ENCODE data around the gene GPR52.
"Not testable (repeated sequence)": the region's sequence is repeated elsewhere in the genome, so short reads cannot be mapped to it uniquely, and the experiment has no call there.

The GPR52 gene, protein sequence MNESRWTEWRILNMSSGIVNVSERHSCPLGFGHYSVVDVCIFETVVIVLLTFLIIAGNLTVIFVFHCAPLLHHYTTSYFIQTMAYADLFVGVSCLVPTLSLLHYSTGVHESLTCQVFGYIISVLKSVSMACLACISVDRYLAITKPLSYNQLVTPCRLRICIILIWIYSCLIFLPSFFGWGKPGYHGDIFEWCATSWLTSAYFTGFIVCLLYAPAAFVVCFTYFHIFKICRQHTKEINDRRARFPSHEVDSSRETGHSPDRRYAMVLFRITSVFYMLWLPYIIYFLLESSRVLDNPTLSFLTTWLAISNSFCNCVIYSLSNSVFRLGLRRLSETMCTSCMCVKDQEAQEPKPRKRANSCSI

DNA sequence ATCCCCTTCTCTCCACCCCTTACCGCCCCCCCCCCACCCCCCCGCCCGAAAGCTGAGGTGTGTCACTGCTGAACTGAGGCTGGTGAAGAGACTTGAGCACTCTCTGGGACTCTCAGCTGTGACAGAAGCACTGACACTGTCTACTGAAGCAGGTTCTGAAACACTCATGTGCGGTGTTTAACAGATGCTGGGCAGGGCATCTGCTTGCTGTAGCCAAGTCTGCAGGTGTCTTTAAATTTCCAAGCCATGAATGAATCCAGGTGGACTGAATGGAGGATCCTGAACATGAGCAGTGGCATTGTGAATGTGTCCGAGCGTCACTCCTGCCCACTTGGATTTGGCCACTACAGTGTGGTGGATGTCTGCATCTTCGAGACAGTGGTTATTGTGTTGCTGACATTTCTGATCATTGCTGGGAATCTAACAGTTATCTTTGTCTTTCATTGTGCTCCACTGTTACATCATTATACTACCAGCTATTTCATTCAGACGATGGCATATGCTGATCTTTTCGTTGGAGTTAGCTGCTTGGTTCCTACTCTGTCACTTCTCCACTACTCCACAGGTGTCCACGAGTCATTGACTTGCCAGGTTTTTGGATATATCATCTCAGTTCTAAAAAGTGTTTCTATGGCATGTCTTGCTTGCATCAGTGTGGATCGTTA, at the start of gene GPR52:
TSS of gene GPR52 (plus strand) at position 99 of the 665 bp plus-strand sequence. CDS start at position 247, 148 bp downstream.
- no peak for DNase-seq

DNA sequence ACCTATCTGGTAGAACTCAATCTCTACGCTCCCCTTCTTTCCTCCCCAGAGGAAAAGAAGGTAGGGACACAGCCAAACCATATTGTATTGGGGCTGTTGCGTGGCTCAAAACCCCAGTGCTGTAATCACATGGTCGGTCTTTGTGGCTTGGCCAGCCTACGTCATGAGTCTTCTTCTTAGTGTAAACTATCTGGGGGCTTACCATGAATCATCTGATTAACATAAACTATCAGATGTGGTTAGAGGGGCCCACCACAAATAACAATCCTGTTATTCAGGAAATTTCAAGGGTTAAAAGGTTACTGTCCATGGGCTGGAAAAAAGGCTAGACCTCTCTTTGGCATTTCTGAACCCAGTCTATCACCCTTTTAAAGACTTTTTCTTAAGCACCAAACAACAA, 49.5 kb upstream of the GPR52 start:
- no peak for DNase-seq

DNA sequence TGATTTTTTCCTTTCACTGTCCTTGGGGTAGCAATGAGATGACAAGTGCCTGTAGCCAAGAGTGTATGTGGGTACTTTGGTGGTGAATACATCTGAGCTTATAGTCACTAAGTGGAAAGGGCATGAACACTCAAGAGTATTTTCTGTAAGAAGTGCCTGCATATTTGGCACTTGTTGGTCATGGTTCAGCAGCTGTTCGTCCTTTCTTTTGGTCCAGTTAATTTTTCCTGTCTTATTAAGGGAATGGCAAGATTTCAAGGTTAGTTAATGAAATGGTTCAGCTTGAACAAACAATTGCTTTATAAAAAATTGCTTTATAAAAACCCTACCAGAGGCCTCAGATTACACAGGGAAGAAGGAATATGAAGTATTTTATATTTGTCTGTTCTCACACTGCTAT, 48.6 kb upstream of the GPR52 start:
- DNase-seq, result no peak

DNA sequence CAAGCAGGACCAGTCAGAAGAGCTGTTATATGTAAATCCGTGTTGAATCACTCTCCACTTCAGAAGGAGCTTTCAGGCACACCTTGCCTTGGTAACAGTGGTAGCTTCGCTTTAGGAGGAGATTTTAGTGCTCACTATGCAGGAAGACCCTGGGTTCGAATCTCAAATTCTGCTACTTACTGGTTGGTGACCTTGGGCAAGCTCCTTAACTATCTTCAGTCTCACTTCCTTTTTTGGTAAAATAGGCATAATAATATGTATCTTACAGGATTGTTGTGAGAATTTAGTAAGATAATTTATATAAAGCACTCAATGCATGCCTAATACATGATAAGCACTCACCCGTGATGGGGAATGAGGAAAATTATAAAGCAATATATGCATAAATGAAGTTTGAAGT, 46.7 kb upstream of the GPR52 start:
- no peak for DNase-seq

DNA sequence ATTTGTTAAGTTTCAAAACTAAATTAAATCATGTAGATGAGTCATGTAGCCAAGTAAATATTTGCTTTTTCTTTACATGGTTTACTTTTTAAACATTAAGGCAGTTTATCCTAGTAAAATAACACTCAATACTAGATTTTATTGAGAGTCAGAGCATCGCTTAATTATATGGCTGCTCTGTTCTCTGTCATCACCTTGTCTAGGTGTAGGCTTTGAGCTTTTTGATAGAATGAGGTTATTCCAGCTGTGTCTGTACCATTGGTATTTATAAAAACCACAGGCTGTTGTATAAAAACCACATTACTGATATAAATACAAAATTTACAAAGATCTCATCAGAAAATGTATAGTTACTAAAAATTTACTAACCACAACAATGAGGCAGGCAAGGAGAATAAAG, 42.5 kb upstream of the GPR52 start:
- DNase-seq, result no peak

DNA sequence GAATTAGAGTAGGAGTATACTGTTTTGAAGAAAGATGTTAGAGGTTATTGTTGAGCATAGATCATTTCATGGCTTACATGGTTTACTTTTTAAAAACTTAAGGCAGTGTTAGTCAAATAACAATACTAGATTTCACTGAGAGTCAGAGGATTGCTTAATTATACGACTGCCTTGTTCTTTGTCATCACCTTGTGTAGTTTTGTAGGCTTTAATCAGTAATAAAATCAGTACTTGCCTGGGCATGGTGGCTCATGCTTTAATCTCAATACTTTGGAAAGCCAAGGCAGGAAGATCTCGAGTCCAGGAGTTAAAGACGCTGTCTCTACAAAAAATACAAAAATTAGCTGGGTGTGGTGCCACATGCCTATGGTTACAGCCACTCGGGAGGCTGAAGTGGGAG, 41.3 kb upstream of the GPR52 start:
- DNase-seq, result no peak

DNA sequence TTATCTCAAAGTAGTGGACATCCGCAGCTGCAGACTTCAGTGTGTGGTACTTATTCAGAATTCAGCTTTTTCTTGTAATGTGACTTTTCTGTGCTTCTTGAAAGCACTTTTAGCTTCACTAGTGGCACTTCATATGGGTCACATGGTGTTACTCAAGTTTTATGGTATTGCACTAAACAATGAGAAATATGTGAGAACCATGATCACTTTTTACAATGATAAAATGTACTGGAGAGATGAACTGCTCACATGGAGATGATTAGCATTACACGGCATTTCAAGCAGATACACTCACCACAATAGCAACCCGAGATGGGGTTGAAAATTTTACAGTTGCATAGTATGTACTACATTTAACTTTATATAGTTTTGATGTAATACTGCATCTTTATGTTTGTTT, 40.1 kb upstream of the GPR52 start:
- no peak for DNase-seq

DNA sequence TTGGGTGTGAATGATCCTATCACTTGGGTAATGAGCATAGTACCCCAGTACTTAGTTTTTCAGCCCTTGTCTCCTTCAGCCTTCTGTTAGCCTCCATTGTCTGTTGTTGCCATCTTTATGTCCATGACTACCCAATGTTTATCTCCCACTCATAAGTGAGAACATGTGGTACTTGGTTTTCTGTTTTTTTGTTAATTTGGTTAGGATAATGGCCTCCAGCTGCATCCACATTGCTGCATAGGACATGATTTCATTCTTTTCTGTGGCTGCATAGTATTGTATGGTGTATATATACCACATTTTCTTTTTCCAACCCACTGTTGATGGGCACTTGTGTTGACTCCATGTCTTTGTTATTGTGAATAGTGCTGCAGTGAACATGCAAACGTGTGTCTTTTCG, 39.6 kb upstream of the GPR52 start:
- no peak for DNase-seq

DNA sequence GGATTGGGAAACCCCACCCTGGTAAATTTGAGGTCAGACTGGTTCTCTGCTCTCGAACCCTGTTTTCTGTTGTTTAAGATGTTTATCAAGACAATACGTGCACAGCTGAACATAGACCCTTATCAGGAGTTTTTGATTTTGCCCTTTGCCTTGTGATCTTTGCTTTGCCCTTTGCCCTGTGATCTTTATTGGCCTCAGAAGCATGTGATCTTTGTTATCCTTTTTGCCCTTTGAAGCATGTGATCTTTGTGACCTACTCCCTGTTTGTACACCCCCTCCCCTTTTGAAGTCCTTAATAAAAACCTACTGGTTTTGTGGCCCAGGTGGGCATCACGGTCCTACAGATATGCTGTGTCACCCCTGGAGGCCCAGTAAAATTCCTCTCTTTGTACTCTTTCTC, 38.0 kb upstream of the GPR52 start:
- not testable (repeated sequence) for DNase-seq

DNA sequence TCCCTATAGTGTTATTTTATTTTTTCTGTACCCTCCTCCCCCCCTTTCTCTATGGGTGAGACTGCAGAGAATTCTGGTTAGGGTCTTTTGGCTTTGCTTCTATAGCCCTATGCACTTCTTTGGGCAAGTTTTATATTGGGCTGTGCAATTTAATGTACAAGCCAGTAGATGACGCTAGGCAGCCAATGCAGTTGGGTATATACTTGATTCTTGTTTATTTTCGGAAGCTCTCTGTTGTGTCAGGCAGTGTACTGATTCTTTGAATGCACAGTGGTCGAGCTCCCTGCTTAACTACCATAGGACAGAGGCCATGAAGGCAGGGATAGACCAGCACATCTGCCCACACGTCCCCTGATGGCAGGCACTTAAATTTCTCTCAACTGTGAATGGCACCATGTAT, 34.1 kb upstream of the GPR52 start:
- no peak for DNase-seq

DNA sequence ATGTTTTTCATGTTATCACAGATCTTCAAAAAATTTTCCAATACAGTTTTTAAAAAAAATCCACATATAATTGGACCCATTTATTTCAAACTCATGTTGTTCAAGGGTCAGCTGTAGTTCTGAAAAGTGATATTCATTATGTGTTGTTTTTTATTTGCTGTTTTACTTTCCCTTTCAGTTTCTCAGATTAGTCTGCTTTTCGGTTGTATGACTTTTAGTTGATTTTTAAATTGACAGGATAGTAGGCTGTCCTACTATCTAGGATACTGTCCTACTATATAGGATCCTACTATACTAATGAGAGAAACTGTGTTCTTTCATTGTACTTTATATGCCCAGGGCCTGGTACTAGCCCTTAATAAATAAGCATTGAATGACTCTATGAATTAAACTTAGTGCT, 33.6 kb upstream of the GPR52 start:
- DNase-seq, result no peak

DNA sequence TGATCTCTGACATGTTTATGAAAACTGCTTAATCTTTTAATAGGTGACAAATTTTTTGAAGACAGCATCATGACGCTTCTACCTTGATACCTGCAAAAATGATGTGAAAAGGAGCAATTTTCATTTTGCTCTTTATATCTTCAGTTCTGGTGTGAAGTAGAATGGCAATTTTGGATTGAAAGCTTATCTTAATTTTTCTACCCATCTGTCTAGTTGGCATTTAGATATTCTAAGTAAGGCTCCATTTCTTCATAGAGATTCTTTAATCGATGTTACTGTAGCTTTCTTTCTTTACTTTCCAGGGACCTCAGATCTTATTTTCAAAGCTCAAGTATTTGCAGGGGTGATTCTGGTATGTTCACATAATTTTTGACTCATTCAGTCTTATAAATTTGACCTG, 32.3 kb upstream of the GPR52 start:
- DNase-seq, result no peak

DNA sequence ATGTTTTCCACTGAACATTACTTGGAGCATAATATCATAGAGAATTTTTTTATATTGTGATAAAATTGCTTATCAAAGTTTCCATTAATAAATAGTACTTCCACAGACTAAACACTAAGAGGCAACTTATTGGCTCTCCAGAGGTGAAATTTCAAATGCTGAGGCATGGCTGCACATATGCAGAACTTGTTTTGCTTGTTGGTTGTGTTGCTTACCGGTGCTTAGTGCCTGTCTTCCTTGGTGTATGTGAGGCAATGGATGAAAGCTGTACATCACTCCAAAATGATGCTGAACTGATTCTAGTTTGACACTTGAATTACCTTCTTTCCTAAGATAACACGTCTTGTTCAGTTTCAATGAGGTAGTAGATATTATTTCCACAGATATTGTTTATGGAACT, 29.8 kb upstream of the GPR52 start:
- no peak for DNase-seq

DNA sequence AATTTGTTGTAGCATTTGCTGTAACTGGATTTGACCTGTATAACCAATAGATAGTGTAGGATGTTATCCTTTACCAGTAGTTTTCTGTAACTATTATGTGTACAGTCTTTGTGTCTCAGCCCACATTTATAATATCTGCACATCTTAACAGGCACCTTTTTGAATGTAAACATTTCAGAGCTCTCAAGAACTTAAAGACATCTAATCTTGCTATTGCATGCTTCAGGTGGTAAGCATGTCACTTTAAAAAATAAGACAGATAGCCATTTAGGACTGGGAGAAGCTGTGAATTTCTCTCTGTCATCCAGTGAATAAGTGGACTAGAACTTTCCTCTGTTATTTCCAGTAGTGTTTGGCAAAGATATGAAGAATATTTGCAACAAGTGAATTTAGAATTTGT, 22.6 kb upstream of the GPR52 start:
- DNase-seq, result no peak

DNA sequence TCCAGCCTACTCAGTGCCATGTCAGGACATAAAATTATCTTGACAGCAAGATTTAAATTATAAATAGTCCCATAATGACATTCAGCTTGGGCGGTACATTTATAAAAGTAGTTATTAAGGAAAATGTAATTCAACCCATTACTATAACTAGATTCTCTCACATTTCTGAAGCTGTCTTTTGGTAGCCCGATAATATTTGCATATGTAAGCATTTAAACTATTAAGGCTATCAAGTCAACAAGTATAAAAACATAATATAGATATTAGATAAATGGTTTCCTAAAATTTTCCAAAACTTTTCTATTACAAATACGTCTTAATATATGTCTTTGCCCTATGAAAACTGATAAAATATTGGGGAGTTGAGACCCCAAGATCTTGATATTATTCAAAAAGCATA, 21.6 kb upstream of the GPR52 start:
- no peak for DNase-seq

DNA sequence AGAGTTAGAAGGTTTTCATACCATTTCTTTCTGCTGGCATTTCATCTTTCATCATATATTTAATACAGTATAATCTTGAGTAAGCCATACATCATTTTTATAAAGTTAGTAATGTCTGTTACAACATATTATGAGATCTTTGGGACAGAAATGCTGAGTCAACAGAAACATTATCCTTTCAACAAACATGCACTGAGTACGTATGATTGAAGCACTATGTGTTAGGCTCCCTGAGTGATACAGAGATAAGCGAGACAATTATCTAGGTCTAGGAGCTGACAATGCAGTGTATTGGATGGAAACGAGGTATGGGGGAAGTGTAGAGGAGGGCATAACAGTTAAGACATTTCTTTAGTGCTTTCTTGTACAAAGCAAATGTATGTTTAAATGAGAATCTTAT, 19.7 kb upstream of the GPR52 start:
- DNase-seq, result no peak

DNA sequence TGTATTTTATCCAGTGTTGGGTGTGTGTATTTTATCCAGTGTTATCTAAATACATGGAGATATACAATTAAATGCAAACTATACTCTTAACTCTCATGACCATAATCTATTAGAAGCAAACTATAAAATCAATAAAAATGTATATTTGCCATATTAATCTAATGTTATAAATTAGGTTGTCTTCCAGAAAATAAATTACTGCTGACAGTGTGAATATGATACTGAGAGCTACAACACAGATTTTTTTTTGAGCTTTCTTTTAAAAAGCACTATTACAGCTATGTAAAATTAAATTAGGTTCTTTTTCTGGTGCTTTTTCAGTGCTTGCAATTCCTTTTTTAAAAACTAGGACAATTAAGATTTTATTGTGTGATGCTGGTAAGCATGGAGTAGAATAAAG, 19.0 kb upstream of the GPR52 start:
- no peak for DNase-seq

DNA sequence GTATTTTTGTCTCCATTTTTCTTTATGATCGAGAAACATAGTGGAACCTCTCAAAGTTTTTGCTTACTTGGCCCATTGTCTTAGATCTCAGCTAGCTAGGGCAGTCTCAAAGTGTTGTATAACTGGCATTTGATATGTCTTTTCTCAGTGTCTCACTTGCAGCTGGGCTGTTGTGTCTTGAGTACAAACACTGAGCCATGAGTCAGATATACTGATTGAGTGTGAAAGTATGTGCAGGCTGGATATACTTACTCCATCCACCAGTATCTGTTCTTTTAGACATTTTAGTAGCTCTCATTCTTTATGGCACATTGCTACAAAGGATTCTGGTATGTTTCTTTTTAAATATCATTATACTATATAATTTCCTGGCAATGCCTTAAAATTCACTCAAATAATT, 14.3 kb upstream of the GPR52 start:
- DNase-seq, result no peak

DNA sequence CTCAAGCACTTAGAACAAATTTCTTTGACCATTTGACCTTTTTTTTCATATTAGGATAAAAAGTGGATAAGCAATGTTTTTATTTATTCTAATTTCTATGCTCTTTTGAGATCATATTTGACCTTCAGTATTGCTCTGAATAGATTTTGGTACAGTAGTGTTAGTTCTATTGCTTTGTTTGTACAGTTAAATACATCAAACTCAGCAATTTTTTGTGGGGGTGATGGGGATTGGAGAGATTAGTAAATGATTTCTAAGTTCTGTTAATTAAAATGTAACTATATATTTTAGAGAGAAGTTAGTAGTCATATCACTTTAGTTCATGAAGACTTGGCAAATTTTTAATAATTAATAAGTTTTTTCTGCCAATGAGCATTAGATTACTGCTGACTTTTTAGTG, 2.4 kb upstream of the GPR52 start:
- no peak for DNase-seq

DNA sequence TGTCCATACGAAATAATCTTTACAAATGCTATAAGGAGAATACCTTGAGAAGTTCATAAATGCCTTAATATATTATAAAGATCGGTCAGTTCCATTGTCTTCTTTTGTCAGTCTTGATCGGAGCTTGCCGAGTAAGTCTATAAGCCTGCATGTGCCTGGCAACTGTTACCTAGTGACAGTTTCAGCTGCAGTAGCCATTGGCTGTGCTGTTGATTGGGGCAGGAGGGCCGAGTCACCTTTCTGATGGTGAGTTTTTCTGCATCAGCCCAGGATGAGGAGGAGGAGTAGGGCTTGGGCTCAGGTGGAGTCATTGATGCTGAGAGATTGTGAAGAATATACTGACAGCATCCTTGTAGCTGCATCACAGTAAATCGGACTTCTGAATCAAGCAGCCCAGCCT, 1.9 kb upstream of the GPR52 start:
- DNase-seq, result no peak

DNA sequence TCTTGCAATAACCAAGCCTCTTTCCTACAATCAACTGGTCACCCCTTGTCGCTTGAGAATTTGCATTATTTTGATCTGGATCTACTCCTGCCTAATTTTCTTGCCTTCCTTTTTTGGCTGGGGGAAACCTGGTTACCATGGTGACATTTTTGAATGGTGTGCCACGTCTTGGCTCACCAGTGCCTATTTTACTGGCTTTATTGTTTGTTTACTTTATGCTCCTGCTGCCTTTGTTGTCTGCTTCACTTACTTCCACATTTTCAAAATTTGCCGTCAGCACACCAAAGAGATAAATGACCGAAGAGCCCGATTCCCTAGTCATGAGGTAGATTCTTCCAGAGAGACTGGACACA, 743 bp downstream of the GPR52 start:
- no peak for DNase-seq

DNA sequence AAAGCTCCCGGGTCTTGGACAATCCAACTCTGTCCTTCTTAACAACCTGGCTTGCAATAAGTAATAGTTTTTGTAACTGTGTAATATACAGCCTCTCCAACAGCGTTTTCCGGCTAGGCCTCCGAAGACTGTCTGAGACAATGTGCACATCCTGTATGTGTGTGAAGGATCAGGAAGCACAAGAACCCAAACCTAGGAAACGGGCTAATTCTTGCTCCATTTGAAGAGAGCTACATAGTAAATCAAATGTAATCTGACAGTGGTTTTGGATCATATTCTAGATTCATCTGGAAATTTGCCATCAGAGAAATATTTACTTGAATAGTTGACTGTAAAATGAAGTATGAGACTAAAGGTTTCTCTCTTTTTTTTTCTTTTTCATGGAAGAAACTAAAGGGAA, 1.2 kb downstream of the GPR52 start:
- no peak for DNase-seq

DNA sequence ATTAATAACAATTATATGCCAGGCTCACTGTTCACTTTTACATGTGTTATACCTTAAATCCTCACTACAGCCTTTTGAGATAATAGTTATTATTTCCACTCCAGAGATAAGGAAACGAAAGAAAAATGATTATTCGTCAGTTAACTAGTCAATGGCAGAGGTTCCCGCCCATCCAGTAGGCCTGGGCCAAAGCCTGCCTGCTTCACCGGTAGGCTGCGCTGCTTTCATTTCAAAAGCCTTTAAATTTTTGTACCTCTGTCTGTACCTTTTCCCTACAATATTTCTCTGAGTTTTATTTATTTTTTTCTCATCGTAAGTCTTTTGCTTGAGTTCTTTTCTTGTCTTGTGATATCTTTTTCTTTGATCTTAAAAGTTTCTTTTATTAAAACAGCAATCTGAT, 3.6 kb downstream of the GPR52 start:
- no peak for DNase-seq

DNA sequence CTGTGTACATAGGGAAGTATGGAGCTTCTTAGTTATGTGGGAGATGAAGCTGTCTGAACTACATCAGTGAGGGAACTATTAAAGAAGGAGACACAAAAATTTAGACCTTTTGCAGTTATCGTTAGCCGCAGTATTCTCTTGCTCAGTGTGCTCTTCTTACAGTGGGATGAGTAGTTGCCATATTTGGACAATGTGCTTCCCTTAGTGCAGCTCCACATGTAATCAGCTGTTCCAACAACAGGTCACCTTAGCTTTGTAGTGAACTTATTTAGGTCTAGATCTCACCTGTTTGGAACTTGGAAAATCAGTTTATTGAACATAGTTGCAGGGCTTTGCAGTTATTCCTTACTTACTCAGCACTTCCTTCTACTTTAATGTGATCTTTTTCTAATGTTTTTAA, 18.1 kb downstream of the GPR52 start:
- no peak for DNase-seq

DNA sequence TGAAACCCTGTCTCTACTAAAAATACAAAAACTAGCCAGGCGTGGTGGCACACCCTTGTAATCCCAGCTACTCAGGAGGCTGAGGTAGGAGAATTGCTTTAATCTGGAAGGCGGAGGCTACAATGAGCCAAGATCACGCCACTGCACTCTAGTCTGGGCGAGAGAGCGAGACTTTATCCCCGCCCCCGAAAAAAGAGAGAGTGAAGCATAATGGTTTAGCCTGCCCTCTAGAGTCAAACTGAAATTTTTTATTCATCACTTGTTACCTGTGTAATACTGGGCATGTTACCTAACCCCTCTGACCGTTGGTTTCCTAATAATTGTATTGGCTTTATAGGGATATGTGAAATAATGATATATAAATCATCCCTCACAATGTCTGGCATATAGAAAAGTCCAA, 18.8 kb downstream of the GPR52 start:
- no peak for DNase-seq
